ENCODE results near the gene KCNJ10.

DNA sequence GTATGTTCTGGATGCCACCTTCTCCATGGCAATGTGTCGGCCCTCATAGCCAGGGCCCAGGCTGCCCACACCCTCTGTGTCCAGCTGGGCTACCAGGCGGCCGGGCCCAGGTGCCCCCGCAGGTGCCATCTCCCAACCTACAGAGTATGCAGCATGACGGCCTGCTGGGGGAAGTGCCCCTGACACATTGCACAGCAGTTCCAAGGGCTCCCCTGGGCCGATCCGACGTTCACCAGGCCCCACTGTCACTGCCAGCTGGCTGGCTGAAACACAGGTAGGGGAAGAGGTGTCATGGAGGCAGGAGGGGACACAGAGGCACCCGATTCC lies 23.1 kb upstream of the KCNJ10 start:
- TF ChIP-seq, protein P1, sequence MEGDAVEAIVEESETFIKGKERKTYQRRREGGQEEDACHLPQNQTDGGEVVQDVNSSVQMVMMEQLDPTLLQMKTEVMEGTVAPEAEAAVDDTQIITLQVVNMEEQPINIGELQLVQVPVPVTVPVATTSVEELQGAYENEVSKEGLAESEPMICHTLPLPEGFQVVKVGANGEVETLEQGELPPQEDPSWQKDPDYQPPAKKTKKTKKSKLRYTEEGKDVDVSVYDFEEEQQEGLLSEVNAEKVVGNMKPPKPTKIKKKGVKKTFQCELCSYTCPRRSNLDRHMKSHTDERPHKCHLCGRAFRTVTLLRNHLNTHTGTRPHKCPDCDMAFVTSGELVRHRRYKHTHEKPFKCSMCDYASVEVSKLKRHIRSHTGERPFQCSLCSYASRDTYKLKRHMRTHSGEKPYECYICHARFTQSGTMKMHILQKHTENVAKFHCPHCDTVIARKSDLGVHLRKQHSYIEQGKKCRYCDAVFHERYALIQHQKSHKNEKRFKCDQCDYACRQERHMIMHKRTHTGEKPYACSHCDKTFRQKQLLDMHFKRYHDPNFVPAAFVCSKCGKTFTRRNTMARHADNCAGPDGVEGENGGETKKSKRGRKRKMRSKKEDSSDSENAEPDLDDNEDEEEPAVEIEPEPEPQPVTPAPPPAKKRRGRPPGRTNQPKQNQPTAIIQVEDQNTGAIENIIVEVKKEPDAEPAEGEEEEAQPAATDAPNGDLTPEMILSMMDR (IDR thresholded peaks at IDR 0.05; ENCODE audit: low read depth, low read length): no peak
- no peak for TF ChIP-seq EZH2phosphoT487 (IDR thresholded peaks at IDR 0.05; ENCODE audit: low read depth)

Measured in OCI-LY3 (cell line).